ACC112 (cell line): Measurements from ENCODE around the gene MAST4.

ENCODE experiments used
- H2AFZ ChIP-seq: fragments of 200-600 bp; sonication (generic); one replicate; pipeline ENCODE4 v1.6.0; 2017; ENCODE audit warnings: antibody characterized with exemption, low read length; ENCODE audit not compliant: unreplicated experiment
- H3K27ac ChIP-seq: fragments of 200-600 bp; sonication (generic); 2 replicates; pipeline ENCODE4 v1.5.1; 2014; ENCODE audit warnings: low read depth, mild to moderate bottlenecking, antibody characterized with exemption, low read length, moderate library complexity
- H3K27me3 ChIP-seq: fragments of 200-600 bp; sonication (generic); 2 replicates; pipeline ENCODE4 v1.6.1; 2014; ENCODE audit warnings: mild to moderate bottlenecking, antibody characterized with exemption, low read length, moderate library complexity, mixed read lengths; ENCODE audit not compliant: insufficient read depth
- H3K36me3 ChIP-seq: fragments of 200-600 bp; sonication (generic); 2 replicates; pipeline ENCODE4 v1.6.1; 2016; ENCODE audit warnings: mild to moderate bottlenecking, antibody characterized with exemption, low read length, moderate library complexity, mixed read lengths; ENCODE audit not compliant: insufficient read depth
- H3K4me1 ChIP-seq: fragments of 200-600 bp; sonication (generic); one replicate; pipeline ENCODE4 v1.6.1; 2016; ENCODE audit warnings: low read length, mixed read lengths; ENCODE audit not compliant: insufficient read depth, unreplicated experiment, control insufficient read depth
- H3K4me3 ChIP-seq: fragments of 200-600 bp; sonication (generic); 2 replicates; pipeline ENCODE4 v1.5.1; 2014; ENCODE audit warnings: mild to moderate bottlenecking, low read depth, low read length
- H3K79me2 ChIP-seq: fragments of 200-600 bp; sonication (generic); one replicate; pipeline ENCODE4 v1.6.0; 2016; ENCODE audit warnings: low read length; ENCODE audit not compliant: control insufficient read depth, unreplicated experiment, insufficient read depth

The MAST4 gene

GRCh38 chr5:66603881-66604280 lies 7.7 kb downstream of the MAST4 start:
- H3K4me1 ChIP-seq, result no peaks in the 10 kb centered on the region
- no peak overlapping the region for H2AFZ ChIP-seq
- H3K79me2 ChIP-seq, result no peaks in the 10 kb centered on the region
- no peaks in the 10 kb centered on the region for H3K36me3 ChIP-seq
- H3K4me3 ChIP-seq, result no peak overlapping the region
- H3K27me3 ChIP-seq, result peaks cover 76% of the 10 kb centered on the region
- H3K27ac ChIP-seq, result no peak overlapping the region

GRCh38 chr5:66606713-66607112 lies 10.5 kb downstream of the MAST4 start:
- peaks cover 58% of the 10 kb centered on the region for H3K27me3 ChIP-seq
- no peak overlapping the region for H2AFZ ChIP-seq
- H3K36me3 ChIP-seq, result no peaks in the 10 kb centered on the region
- H3K4me1 ChIP-seq, result no peaks in the 10 kb centered on the region
- no peaks in the 10 kb centered on the region for H3K79me2 ChIP-seq
- no peak overlapping the region for H3K27ac ChIP-seq
- no peak overlapping the region for H3K4me3 ChIP-seq

GRCh38 chr5:66608501-66608900 lies 12.3 kb downstream of the MAST4 start:
- H2AFZ ChIP-seq, result no peak overlapping the region
- no peaks in the 10 kb centered on the region for H3K79me2 ChIP-seq
- H3K4me3 ChIP-seq, result no peak overlapping the region
- H3K36me3 ChIP-seq, result no peaks in the 10 kb centered on the region
- peaks cover 43% of the 10 kb centered on the region for H3K27me3 ChIP-seq
- no peaks in the 10 kb centered on the region for H3K4me1 ChIP-seq
- H3K27ac ChIP-seq, result no peak overlapping the region

- no peaks in the 10 kb centered on the region for H3K36me3 ChIP-seq
- no peak overlapping the region for H3K27ac ChIP-seq
- H3K27me3 ChIP-seq, result peaks cover 32% of the 10 kb centered on the region
- H3K79me2 ChIP-seq, result no peaks in the 10 kb centered on the region
- no peak overlapping the region for H3K4me3 ChIP-seq
- no peaks in the 10 kb centered on the region for H3K4me1 ChIP-seq
- no peak overlapping the region for H2AFZ ChIP-seq
Measured at GRCh38 chr5:66609615-66610014, 13.4 kb downstream of the MAST4 start.

GRCh38 chr5:66612226-66612625 lies 16.0 kb downstream of the MAST4 start:
- Histone ChIP-seq H3K4me3 (no peak overlapping the region), H3K36me3 (no peaks in the 10 kb centered on the region), H3K27me3 (peaks cover 8% of the 10 kb centered on the region; the same call in 1 of the 2 replicates), H2AFZ (no peak overlapping the region), H3K79me2 (no peaks in the 10 kb centered on the region), H3K27ac (no peak overlapping the region), H3K4me1 (no peaks in the 10 kb centered on the region)

GRCh38 chr5:66615136-66615535 lies 18.9 kb downstream of the MAST4 start:
- no peak overlapping the region for H2AFZ ChIP-seq
- H3K27ac ChIP-seq, result no peak overlapping the region
- H3K4me3 ChIP-seq, result no peak overlapping the region
- H3K27me3 ChIP-seq, result peaks cover 10% of the 10 kb centered on the region; the same call in 1 of the 2 replicates
- no peaks in the 10 kb centered on the region for H3K4me1 ChIP-seq
- no peaks in the 10 kb centered on the region for H3K36me3 ChIP-seq
- no peaks in the 10 kb centered on the region for H3K79me2 ChIP-seq

GRCh38 chr5:66615894-66616293 lies 19.7 kb downstream of the MAST4 start:
- Histone ChIP-seq H2AFZ (no peak overlapping the region), H3K79me2 (no peaks in the 10 kb centered on the region), H3K27ac (no peak overlapping the region), H3K27me3 (peaks cover 10% of the 10 kb centered on the region; the same call in 1 of the 2 replicates), H3K4me3 (no peak overlapping the region), H3K4me1 (no peaks in the 10 kb centered on the region), H3K36me3 (no peaks in the 10 kb centered on the region)

GRCh38 chr5:66616520-66617225 lies 20.5 kb downstream of the MAST4 start:
- Histone ChIP-seq H3K36me3 (no peaks in the 10 kb centered on the region), H3K4me1 (no peaks in the 10 kb centered on the region), H3K27me3 (peaks cover 8% of the 10 kb centered on the region), H2AFZ (no peak overlapping the region), H3K4me3 (no peak overlapping the region), H3K27ac (no peak overlapping the region), H3K79me2 (no peaks in the 10 kb centered on the region)

GRCh38 chr5:66617226-66617861 lies 21.2 kb downstream of the MAST4 start:
- H3K4me3 ChIP-seq, result no peak overlapping the region
- no peaks in the 10 kb centered on the region for H3K4me1 ChIP-seq
- H3K27ac ChIP-seq, result no peak overlapping the region
- peaks cover 7% of the 10 kb centered on the region; the same call in 1 of the 2 replicates for H3K27me3 ChIP-seq
- no peaks in the 10 kb centered on the region for H3K36me3 ChIP-seq
- H2AFZ ChIP-seq, result peak overlapping the region; percentile 25
- H3K79me2 ChIP-seq, result no peaks in the 10 kb centered on the region

GRCh38 chr5:66617991-66618768 lies 22.0 kb downstream of the MAST4 start:
- H3K4me3 ChIP-seq, result no peak overlapping the region
- no peak overlapping the region for H2AFZ ChIP-seq
- peaks cover 7% of the 10 kb centered on the region; the same call in 1 of the 2 replicates for H3K27me3 ChIP-seq
- H3K79me2 ChIP-seq, result no peaks in the 10 kb centered on the region
- no peaks in the 10 kb centered on the region for H3K36me3 ChIP-seq
- H3K27ac ChIP-seq, result no peak overlapping the region
- H3K4me1 ChIP-seq, result no peaks in the 10 kb centered on the region
